GM13976 (cell line): ENCODE results near the gene DNAH9.

Experiments
- DNase-seq: peaks from one replicate; pipeline ENCODE4 v3.0.0; 2012; ENCODE audit warnings: low spot score
- CTCF ChIP-seq: IDR thresholded peaks from 2 replicates; pipeline ENCODE4 v1.5.1; 2012; ENCODE audit warnings: borderline replicate concordance, mild to moderate bottlenecking; ENCODE audit not compliant: insufficient read depth; ENCODE audit errors: extremely low read depth, missing control alignments, control extremely low read depth
- in situ Hi-C: fragments of 300-500 bp; cut with MboI; formaldehyde crosslinking; loops from one replicate; pipeline ENCODE4 v1.12.0; 2022; ENCODE audit warnings: low sequenced_read_pairs, mixed read lengths, inconsistent platforms; ENCODE audit not compliant: unreplicated experiment

The DNAH9 gene

GRCh38 chr17:11690681-11691080 lies 92.4 kb downstream of the DNAH9 start:
- in situ Hi-C loops, result no loop called here

GRCh38 chr17:11692688-11693087 lies 94.4 kb downstream of the DNAH9 start:
- DNase-seq, result no peak
- TF ChIP-seq CTCF, result no peak
- in situ Hi-C loops, result no loop called here

More at GRCh38 chr17:11690681-11691080, 92.4 kb downstream of the DNAH9 start:
- no peak for DNase-seq
- no peak for TF ChIP-seq CTCF

GRCh38 chr17:11693284-11693683 lies 95.0 kb downstream of the DNAH9 start:
- DNase-seq, result no peak
- TF ChIP-seq CTCF, result no peak
- in situ Hi-C loops, result no loop called here

GRCh38 chr17:11700668-11701067 lies 102.4 kb downstream of the DNAH9 start:
- no peak for TF ChIP-seq CTCF
- no peak for DNase-seq
- in situ Hi-C loops, result no loop called here

GRCh38 chr17:11701911-11702310 lies 103.6 kb downstream of the DNAH9 start:
- in situ Hi-C loops, result no loop called here
- no peak for DNase-seq
- TF ChIP-seq CTCF, result no peak

GRCh38 chr17:11704041-11704440 lies 105.8 kb downstream of the DNAH9 start:
- in situ Hi-C loops, result no loop called here
- TF ChIP-seq CTCF, result no peak

GRCh38 chr17:11705111-11705510 lies 106.8 kb downstream of the DNAH9 start:
- in situ Hi-C loops, result no loop called here
- TF ChIP-seq CTCF, result no peak
- no peak for DNase-seq

More at GRCh38 chr17:11704041-11704440, 105.8 kb downstream of the DNAH9 start:
- no peak for DNase-seq
